Vagina (tissue), 2 donors: Measurements from ENCODE around the gene GRK1. TPM values are rescaled to one million over a fixed set of nuclear protein-coding genes. Genes with fewer than 3 reads are reported as not detected.

Experiments used
- DNase-seq, 2 donors: peaks; one replicate each; pipeline ENCODE4 v3.0.0-alpha.2; 2017; ENCODE audit errors: extremely low spot score in 2 of 2
- H3K27ac ChIP-seq: fragments of 200-600 bp; sonication (generic); one replicate; pipeline ENCODE4 v1.5.1; 2019
- H3K27me3 ChIP-seq: fragments of 200-600 bp; sonication (generic); one replicate; pipeline ENCODE4 v1.5.1; 2019
- H3K36me3 ChIP-seq, 2 donors: fragments of 200-600 bp; sonication (generic); one replicate each; pipeline ENCODE4 v1.5.1; 2017 to 2019
- H3K4me1 ChIP-seq: fragments of 200-600 bp; sonication (generic); one replicate; pipeline ENCODE4 v1.5.1; 2019
- H3K4me3 ChIP-seq, 2 donors: fragments of 200-600 bp; sonication (generic); 1 replicate in 1 of 2; 2 replicates in 1 of 2; pipeline ENCODE4 v1.5.1; 2016 to 2019
- H3K9me3 ChIP-seq: fragments of 200-600 bp; sonication (generic); one replicate; pipeline ENCODE4 v1.5.1; 2019
- CTCF ChIP-seq, 3 experiments: fragments of 450-650 bp in 2 of 3; fragments of 200-600 bp in 1 of 3; sonication (generic) in 1 of 3; IDR thresholded peaks; one replicate each; pipeline ENCODE4 v1.5.1; 2017 to 2019; ENCODE audit warnings: antibody characterized with exemption in 3 of 3, mild to moderate bottlenecking in 2 of 3, moderate library complexity in 2 of 3
- POLR2A ChIP-seq, 2 donors: fragments of 450-650 bp; IDR thresholded peaks; one replicate each; pipeline ENCODE4 v1.6.1; 2017; ENCODE audit warnings: antibody characterized with exemption in 2 of 2, mild to moderate bottlenecking in 2 of 2, moderate library complexity in 2 of 2
- POLR2AphosphoS5 ChIP-seq, 2 donors: sonication (generic); formaldehyde crosslinking; IDR thresholded peaks; one replicate each; pipeline ENCODE4 v1.9.0; 2017; ENCODE audit warnings: antibody characterized with exemption in 2 of 2, mild to moderate bottlenecking in 2 of 2, low read depth in 1 of 2; ENCODE audit not compliant: insufficient read depth in 1 of 2
- intact Hi-C: fragments of 100-400 bp; cut with DNase I; formaldehyde crosslinking; loops from one replicate; pipeline ENCODE4 v1.15.1; 2023
- total RNA-seq: library from RNA; depleted of rRNA; stranded (reverse); fragments of >200 nt; gene quantifications from one replicate; pipeline ENCODE4 v1.2.3, GENCODE V29; 2016

The GRK1 gene
- total RNA-seq, 1 donor from 2014 or later, result not detected

GRCh38 chr13:113746671-113747070 is 79.7 kb downstream of the GRK1 start:
- Histone ChIP-seq H3K4me3 (no peak overlapping the region), H3K27ac (no peak overlapping the region), H3K4me1 (peaks cover 8% of the 10 kb centered on the region), H3K36me3 (no peaks in the 10 kb centered on the region), H3K9me3 (no peaks in the 10 kb centered on the region), H3K27me3 (no peaks in the 10 kb centered on the region)
- TF ChIP-seq POLR2AphosphoS5 (IDR thresholded peaks at IDR 0.05; ENCODE audit: insufficient read depth in 1 of 2, low read depth in 1 of 2), result no peak
- intact Hi-C loops, result no loop called here
- no peak for DNase-seq

GRCh38 chr13:113747291-113747833 is 80.3 kb downstream of the GRK1 start:
- Histone ChIP-seq H3K9me3 (no peaks in the 10 kb centered on the region), H3K27ac (no peak overlapping the region), H3K27me3 (no peaks in the 10 kb centered on the region), H3K4me3 (no peak overlapping the region), H3K4me1 (peaks cover 5% of the 10 kb centered on the region), H3K36me3 (no peaks in the 10 kb centered on the region)
- TF ChIP-seq POLR2AphosphoS5 (IDR thresholded peaks at IDR 0.05; ENCODE audit: insufficient read depth in 1 of 2, low read depth in 1 of 2), result no peak
- no peak for TF ChIP-seq POLR2A (IDR thresholded peaks at IDR 0.05)
- TF ChIP-seq CTCF (IDR thresholded peaks at IDR 0.05), result no peak
- no peak for DNase-seq
- intact Hi-C loops, result no loop called here

GRCh38 chr13:113748101-113748861 is 81.3 kb downstream of the GRK1 start:
- no peak for DNase-seq
- no peaks in the 10 kb centered on the region for H3K27me3 ChIP-seq
- intact Hi-C loops, result no loop called here
- no peaks in the 10 kb centered on the region for H3K4me1 ChIP-seq
- no peak for TF ChIP-seq CTCF (IDR thresholded peaks at IDR 0.05)
- no peaks in the 10 kb centered on the region for H3K36me3 ChIP-seq
- no peak overlapping the region for H3K4me3 ChIP-seq
- H3K9me3 ChIP-seq, result no peaks in the 10 kb centered on the region
- no peak overlapping the region for H3K27ac ChIP-seq

GRCh38 chr13:113748862-113749451 is 81.9 kb downstream of the GRK1 start:
- no peak overlapping the region for H3K4me3 ChIP-seq
- TF ChIP-seq CTCF (IDR thresholded peaks at IDR 0.05) (no peak), POLR2AphosphoS5 (IDR thresholded peaks at IDR 0.05; ENCODE audit: insufficient read depth in 1 of 2, low read depth in 1 of 2) (no peak), POLR2A (IDR thresholded peaks at IDR 0.05) (no peak)
- no peak overlapping the region for H3K27ac ChIP-seq
- H3K4me1 ChIP-seq, result no peaks in the 10 kb centered on the region
- intact Hi-C loops, result no loop called here
- H3K9me3 ChIP-seq, result no peaks in the 10 kb centered on the region
- DNase-seq, result no peak
- no peaks in the 10 kb centered on the region for H3K27me3 ChIP-seq
- H3K36me3 ChIP-seq, result no peaks in the 10 kb centered on the region

GRCh38 chr13:113749507-113749906 is 82.5 kb downstream of the GRK1 start:
- intact Hi-C loops, result no loop called here
- Histone ChIP-seq H3K27me3 (no peaks in the 10 kb centered on the region), H3K27ac (no peak overlapping the region), H3K9me3 (no peaks in the 10 kb centered on the region), H3K4me3 (no peak overlapping the region), H3K4me1 (no peaks in the 10 kb centered on the region), H3K36me3 (no peaks in the 10 kb centered on the region)
- no peak for TF ChIP-seq POLR2A (IDR thresholded peaks at IDR 0.05)
- DNase-seq, result no peak

- Histone ChIP-seq H3K27me3 (no peaks in the 10 kb centered on the region), H3K9me3 (no peaks in the 10 kb centered on the region), H3K4me3 (no peak overlapping the region), H3K4me1 (no peaks in the 10 kb centered on the region), H3K36me3 (no peaks in the 10 kb centered on the region), H3K27ac (no peak overlapping the region)
- intact Hi-C loops, result no loop called here
- TF ChIP-seq CTCF (IDR thresholded peaks at IDR 0.05), result no peak
- no peak for TF ChIP-seq POLR2AphosphoS5 (IDR thresholded peaks at IDR 0.05; ENCODE audit: insufficient read depth in 1 of 2, low read depth in 1 of 2)
- no peak for TF ChIP-seq POLR2A (IDR thresholded peaks at IDR 0.05)
- DNase-seq, result no peak
Observed at GRCh38 chr13:113749967-113750366, 82.9 kb downstream of the GRK1 start.
